H1 (cell line): ENCODE results near the gene SWT1. TPM values are rescaled to one million over a fixed set of nuclear protein-coding genes. Genes with fewer than 3 reads are reported as not detected.

ENCODE experiments used
- CTCF ChIA-PET: fragments of 300-600 bp; sonication (Branson Sonifier 250); formaldehyde crosslinking; loops from one replicate; lab custom pipeline; 2021; ENCODE audit not compliant: partially characterized antibody; lab: Charles Lee
- POLR2A ChIA-PET: fragments of 300-600 bp; sonication (Branson Sonifier 250); formaldehyde crosslinking; loops from one replicate; lab custom pipeline; 2021; ENCODE audit warnings: inconsistent platforms; ENCODE audit not compliant: partially characterized antibody; lab: Charles Lee
- DNase-seq, 2 experiments: peaks; one replicate each; pipeline versions ENCODE4 v3.0.0 to v3.0.0-alpha.2; 2010 to 2022; ENCODE audit warnings: low spot score in 2 of 2, low read depth in 1 of 2, mixed read lengths in 1 of 2
- FAIRE-seq: peaks from 2 replicates; lab custom pipeline; 2011; peaks lifted over from hg19 to GRCh38; lab: Jason Lieb, UNC
- H2AFZ ChIP-seq: 2 replicates; pipeline ENCODE4 v1.8.1; 2012; ENCODE audit warnings: low read length, inconsistent platforms
- H2AK5ac ChIP-seq: 2 replicates; pipeline ENCODE4 v1.6.1; 2013; ENCODE audit warnings: low read depth, low read length
- H2BK120ac ChIP-seq: replicated peaks from 2 replicates; pipeline ENCODE3; 2013; ENCODE audit warnings: low read depth, low read length, inconsistent platforms
- H2BK12ac ChIP-seq: 2 replicates; pipeline ENCODE4 v1.6.1; 2013; ENCODE audit warnings: low read depth, low read length
- H2BK15ac ChIP-seq: 2 replicates; pipeline ENCODE4 v1.6.1; 2013; ENCODE audit warnings: low read length
- H2BK20ac ChIP-seq: 2 replicates; pipeline ENCODE4 v1.6.1; 2013; ENCODE audit warnings: low read length
- H2BK5ac ChIP-seq: 2 replicates; pipeline ENCODE4 v1.6.1; 2013; ENCODE audit warnings: low read depth, low read length
- H3K14ac ChIP-seq: 2 replicates; pipeline ENCODE4 v1.6.1; 2013; ENCODE audit warnings: inconsistent platforms; ENCODE audit not compliant: insufficient read length
- H3K18ac ChIP-seq: 2 replicates; pipeline ENCODE4 v1.6.1; 2013; ENCODE audit warnings: low read length; ENCODE audit errors: extremely low read depth
- H3K23ac ChIP-seq: 2 replicates; pipeline ENCODE4 v1.6.1; 2013; ENCODE audit warnings: inconsistent platforms; ENCODE audit not compliant: insufficient read length
- H3K23me2 ChIP-seq: 2 replicates; pipeline ENCODE4 v1.6.1; 2013; ENCODE audit warnings: low read depth, low read length
- H3K27ac ChIP-seq: 2 replicates; pipeline ENCODE4 v1.6.1; 2011; ENCODE audit warnings: low read depth, low read length, inconsistent platforms
- H3K27me3 ChIP-seq, 4 experiments: replicated peaks in 1 of 4; 1 replicate in 1 of 4; 2 replicates in 3 of 4; pipeline versions ENCODE4 v1.6.1 to v1.8.1; 2011 to 2013; ENCODE audit warnings: low read length in 3 of 4, mild to moderate bottlenecking in 3 of 4, inconsistent platforms in 2 of 4, mixed read lengths in 2 of 4, moderate library complexity in 1 of 4; ENCODE audit not compliant: control insufficient read depth in 3 of 4, insufficient read depth in 3 of 4; ENCODE audit errors: extremely low read depth in 1 of 4
- H3K36me3 ChIP-seq, 4 experiments: 2 replicates each; pipeline versions ENCODE4 v1.6.1 to v1.8.1; 2011 to 2013; ENCODE audit warnings: mild to moderate bottlenecking in 4 of 4, low read length in 3 of 4, moderate library complexity in 2 of 4, control low read depth in 1 of 4, inconsistent platforms in 1 of 4; ENCODE audit not compliant: insufficient read depth in 4 of 4, control insufficient read depth in 2 of 4
- H3K4ac ChIP-seq: replicated peaks from 2 replicates; pipeline ENCODE3; 2013; ENCODE audit warnings: low read length, low read depth, mixed read lengths, inconsistent platforms; ENCODE audit not compliant: insufficient read length
- H3K4me1 ChIP-seq, 4 experiments: replicated peaks in 1 of 4; 1 replicate in 1 of 4; 2 replicates in 3 of 4; pipeline versions ENCODE4 v1.6.1 to v1.8.1; 2011 to 2013; ENCODE audit warnings: low read length in 3 of 4, inconsistent platforms in 2 of 4, mixed read lengths in 1 of 4; ENCODE audit not compliant: insufficient read depth in 4 of 4, control insufficient read depth in 3 of 4
- H3K4me2 ChIP-seq, 2 experiments: 2 replicates each; pipeline versions ENCODE4 v1.6.1 to v1.8.1; 2011 to 2013; ENCODE audit warnings: low read depth in 2 of 2, low read length in 2 of 2, control low read depth in 1 of 2, inconsistent platforms in 1 of 2, mild to moderate bottlenecking in 1 of 2; ENCODE audit not compliant: insufficient read depth in 1 of 2
- H3K4me3 ChIP-seq, 4 experiments: fragments of 200-600, 300-600 bp in 1 of 4; sonication (generic), shearing (Covaris generic), sonication (Bioruptor Twin) in 1 of 4; 2 replicates each; pipeline versions ENCODE4 v1.5.1 to v1.8.1; 2011 to 2016; ENCODE audit warnings: low read length in 4 of 4, low read depth in 3 of 4, control low read depth in 2 of 4, inconsistent platforms in 2 of 4, mild to moderate bottlenecking in 2 of 4, mixed read lengths in 1 of 4, moderate library complexity in 1 of 4; ENCODE audit not compliant: insufficient read depth in 2 of 4; ENCODE audit errors: extremely low read depth in 1 of 4
- H3K56ac ChIP-seq: replicated peaks from 2 replicates; pipeline ENCODE3; 2013; ENCODE audit warnings: low read depth, mild to moderate bottlenecking, mixed read lengths, low read length, inconsistent platforms; ENCODE audit not compliant: insufficient read length
- H3K79me1 ChIP-seq: 2 replicates; pipeline ENCODE4 v1.6.1; 2013; ENCODE audit warnings: low read depth, low read length, control low read depth
- H3K79me2 ChIP-seq, 2 experiments: 2 replicates each; pipeline versions ENCODE4 v1.6.1 to v1.8.1; 2012 to 2013; ENCODE audit warnings: low read length in 2 of 2, mild to moderate bottlenecking in 2 of 2, inconsistent platforms in 1 of 2; ENCODE audit not compliant: insufficient read depth in 2 of 2, control insufficient read depth in 1 of 2
- H3K9ac ChIP-seq, 4 experiments: replicated peaks in 1 of 4; 1 replicate in 1 of 4; 2 replicates in 3 of 4; pipeline versions ENCODE4 v1.6.1 to v1.8.1; 2011 to 2013; ENCODE audit warnings: low read depth in 3 of 4, low read length in 3 of 4, control low read depth in 2 of 4, mild to moderate bottlenecking in 2 of 4, moderate library complexity in 2 of 4, inconsistent platforms in 1 of 4; ENCODE audit errors: extremely low read depth in 1 of 4
- H3K9me3 ChIP-seq, 2 experiments: 2 replicates each; pipeline versions ENCODE4 v1.6.1 to v1.8.1; 2012 to 2013; ENCODE audit warnings: mild to moderate bottlenecking in 2 of 2, moderate library complexity in 2 of 2, control low read depth in 1 of 2, inconsistent platforms in 1 of 2, low read depth in 1 of 2, low read length in 1 of 2, mixed read lengths in 1 of 2; ENCODE audit not compliant: insufficient read depth in 2 of 2
- H4K20me1 ChIP-seq, 2 experiments: replicated peaks in 1 of 2; 2 replicates each; pipeline versions ENCODE3 to v1.8.1; 2011 to 2013; ENCODE audit warnings: inconsistent platforms in 2 of 2, low read length in 2 of 2, mild to moderate bottlenecking in 1 of 2; ENCODE audit not compliant: insufficient read depth in 2 of 2, control insufficient read depth in 1 of 2
- H4K5ac ChIP-seq: 2 replicates; pipeline ENCODE4 v1.6.1; 2013; ENCODE audit warnings: low read length, low read depth, mixed read lengths, inconsistent platforms; ENCODE audit not compliant: insufficient read length
- H4K8ac ChIP-seq: 2 replicates; pipeline ENCODE4 v1.8.0; 2013; ENCODE audit warnings: mild to moderate bottlenecking, moderate library complexity, low read length, inconsistent platforms; ENCODE audit not compliant: insufficient read depth; ENCODE audit errors: extremely low read depth
- H4K91ac ChIP-seq: replicated peaks from 2 replicates; pipeline ENCODE3; 2013; ENCODE audit warnings: low read length, mixed read lengths, inconsistent platforms; ENCODE audit not compliant: insufficient read length
- JUN ChIP-seq: IDR thresholded peaks from 2 replicates; pipeline ENCODE4 v1.6.1; 2011; ENCODE audit warnings: low read depth, mild to moderate bottlenecking, improper control_type of control experiment, low read length
- TAF7 ChIP-seq: optimal IDR thresholded peaks from 2 replicates; pipeline ENCODE3; 2011; ENCODE audit warnings: low read depth, mild to moderate bottlenecking, inconsistent platforms, low read length, moderate library complexity, borderline replicate concordance
- WGBS, 2 experiments: shearing (Covaris generic) in 1 of 2; methylation state at CpG; one replicate each; pipeline versions ENCODE4 v1.1.6 to v1.1.7; 2013 to 2015; ENCODE audit warnings: low lambda C conversion rate in 2 of 2, mixed read lengths in 2 of 2, inconsistent platforms in 1 of 2, low coverage in 1 of 2, missing lambda C conversion rate in 1 of 2; ENCODE audit not compliant: insufficient replicate concordance in 2 of 2, insufficient coverage in 1 of 2, insufficient read length in 1 of 2; ENCODE audit errors: extremely low coverage in 1 of 2, missing lambda C conversion rate in 1 of 2; 5-methylcytosine and 5-hydroxymethylcytosine counted together
- polyA plus RNA-seq, 7 experiments: library from polyadenylated mRNA; depleted of rRNA in 3 of 7; stranded (reverse) in 5 of 7; unstranded in 2 of 7; fragments of >200 nt in 5 of 7; fragments of 200-250 nt in 2 of 7; gene quantifications; 1 replicate in 5 of 7; 2 replicates in 1 of 7; 4 replicates in 1 of 7; pipeline versions ENCODE4 v1.2.1 to v1.2.3, GENCODE V29; 2011 to 2013; ENCODE audit warnings: missing spikeins in 2 of 7, mixed read lengths in 2 of 7
- total RNA-seq: library from RNA; stranded (reverse); fragmentation: NEBNext Ultra II Directional; extraction: Animal tissue kit (Norgen Biotek cat#: 25700); gene quantifications from 2 replicates; pipeline ENCODE4 v1.2.1, GENCODE V29; 2021

Gene SWT1
- total and polyA plus RNA-seq, 2 of the 8 experiments (the other 6 are each of a cell fraction or from before 2014, with no cell fraction given), result 1.4 to 6.2 TPM

GRCh38 chr1:185263292-185263691 is 106.3 kb downstream of the SWT1 start:
- no peaks in the 10 kb centered on the region for H3K79me1 ChIP-seq
- no peak overlapping the region for H2AK5ac ChIP-seq
- H3K4me2 ChIP-seq, result no peak overlapping the region
- H4K91ac ChIP-seq, result no peak overlapping the region
- no peak overlapping the region for H3K14ac ChIP-seq
- no peak overlapping the region for H2AFZ ChIP-seq
- no peaks in the 10 kb centered on the region for H3K79me2 ChIP-seq
- H3K56ac ChIP-seq, result no peak overlapping the region
- H2BK120ac ChIP-seq, result no peak overlapping the region
- no peak for DNase-seq
- no peak overlapping the region for H3K9ac ChIP-seq
- FAIRE-seq, result no peak
- H3K18ac ChIP-seq, result no peak overlapping the region
- no peaks in the 10 kb centered on the region for H3K9me3 ChIP-seq
- no peaks in the 10 kb centered on the region for H3K4me1 ChIP-seq
- CTCF ChIA-PET, result interaction anchor here (0.6 to 2.2 kb wide), 5 partner anchors 28 to 1040 kb away, joined by 3 to 5 read pairs (median 3); no protein-coding TSS in a partner anchor
- H4K20me1 ChIP-seq, result no peaks in the 10 kb centered on the region
- H3K4ac ChIP-seq, result no peak overlapping the region
- no peak overlapping the region for H2BK5ac ChIP-seq
- no peak overlapping the region for H2BK12ac ChIP-seq
- no peak overlapping the region for H3K4me3 ChIP-seq
- no peaks in the 10 kb centered on the region for H3K23me2 ChIP-seq
- WGBS, 2 experiments, result 97% methylated on average over 3 of the region's 3 CpGs; no CpG with 5 or more reads in 1 of the 2 experiments
- H3K27ac ChIP-seq, result no peak overlapping the region
- H3K36me3 ChIP-seq, result no peaks in the 10 kb centered on the region
- H2BK20ac ChIP-seq, result no peak overlapping the region
- no peak overlapping the region for H4K5ac ChIP-seq
- no peak overlapping the region for H4K8ac ChIP-seq
- no peak for TF ChIP-seq TAF7
- no peak for TF ChIP-seq JUN
- no peaks in the 10 kb centered on the region for H3K27me3 ChIP-seq
- no peak overlapping the region for H3K23ac ChIP-seq
- POLR2A ChIA-PET, result interaction anchor here (0.7 kb wide), 2 partner anchors 178 to 202 kb away, joined by 3 to 4 read pairs; no protein-coding TSS in a partner anchor
- no peak overlapping the region for H2BK15ac ChIP-seq
